ENCODE measurements around the gene MSH6.

The MSH6 gene

DNA sequence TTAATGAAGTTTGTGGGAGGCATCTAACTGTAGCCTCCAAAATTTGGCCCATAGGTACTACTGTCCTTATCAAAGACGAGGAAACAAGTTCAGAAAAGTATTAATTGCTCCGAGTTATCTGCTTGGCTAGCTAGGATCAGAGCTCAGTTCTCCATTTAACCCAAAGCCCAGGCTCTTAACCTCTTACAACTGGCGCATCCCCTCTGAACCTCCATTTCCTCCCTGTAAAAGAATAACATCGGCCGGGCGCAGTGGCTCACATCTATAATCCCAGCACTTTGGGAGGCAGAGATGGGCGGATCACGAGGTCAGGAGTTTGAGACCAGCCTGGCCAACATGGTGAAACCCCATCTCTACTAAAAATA lies 3.5 kb upstream of the MSH6 start:
- no peak for DNase-seq (ENCODE audit: low spot score)

GRCh38 chr2:47782381-47782670 lies 619 bp upstream of the MSH6 start:
- DNase-seq (ENCODE audit: low spot score): no peak

DNA sequence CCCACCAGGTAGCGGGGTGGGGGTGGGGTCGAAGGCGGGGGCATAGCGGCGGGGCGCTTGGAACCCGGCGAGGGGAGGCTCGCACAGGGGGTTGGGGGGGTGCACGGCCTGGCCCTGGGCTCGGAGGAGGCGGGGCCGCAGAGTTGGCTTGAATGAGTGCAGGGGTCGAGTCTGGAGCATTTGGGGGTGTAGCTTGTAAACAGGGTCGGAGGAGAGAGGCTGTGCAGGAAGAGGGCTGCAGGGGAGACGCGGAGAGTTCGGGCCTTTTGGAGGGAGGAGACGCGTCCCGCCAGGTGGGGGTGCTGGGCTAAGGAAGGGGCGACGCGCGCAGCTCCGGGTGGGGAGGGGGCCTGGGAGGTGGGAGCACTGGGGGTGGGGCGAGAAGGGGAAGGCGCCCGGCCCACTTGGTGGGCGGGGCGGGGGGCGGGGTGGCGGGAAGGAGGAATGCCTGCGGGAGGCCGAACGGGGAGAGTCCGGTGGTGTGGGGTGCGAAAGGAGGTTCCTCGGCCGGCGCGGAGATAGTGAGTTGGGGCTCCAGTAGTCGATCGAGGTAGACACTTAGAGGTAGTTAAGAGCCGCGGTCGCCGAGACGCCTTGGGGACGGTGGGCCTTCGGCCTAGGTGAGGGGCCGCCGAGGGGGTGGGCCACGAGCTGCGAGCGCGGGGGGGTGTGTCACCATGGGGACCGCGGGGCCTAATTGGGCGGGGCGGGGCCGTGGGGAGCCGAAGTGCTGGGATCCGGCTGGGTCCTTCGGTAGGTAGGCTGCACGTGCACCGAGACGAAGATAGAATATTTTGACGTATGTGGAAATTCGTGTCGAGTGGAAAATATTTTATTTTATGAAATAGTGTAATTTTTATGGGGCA lies 774 bp downstream of the MSH6 start:
- peak; percentile 60 for DNase-seq (ENCODE audit: low spot score)

- no peak for DNase-seq (ENCODE audit: low spot score)
Observed at GRCh38 chr2:47784352-47784851, 1.5 kb downstream of the MSH6 start.

DNA sequence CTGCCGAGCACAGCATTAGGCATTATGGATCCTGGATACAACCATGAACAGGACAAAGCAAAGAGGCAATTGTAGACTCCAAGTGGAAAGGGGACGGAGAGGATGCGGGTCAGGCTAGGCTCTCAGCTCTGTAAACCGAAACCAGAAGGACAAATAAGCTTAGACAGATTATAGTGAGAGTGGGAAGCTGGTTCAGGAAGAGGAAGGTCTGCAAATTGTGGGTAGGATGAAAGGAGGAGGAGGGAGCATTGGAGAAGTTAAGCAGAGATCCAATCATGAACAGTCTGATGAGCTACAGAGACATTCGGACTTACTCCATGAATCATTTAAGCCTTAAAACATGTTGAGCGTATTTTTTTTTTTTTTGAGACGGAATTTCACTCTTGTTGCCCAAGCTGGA lies 3.0 kb downstream of the MSH6 start:
- DNase-seq (ENCODE audit: low spot score): no peak

DNA sequence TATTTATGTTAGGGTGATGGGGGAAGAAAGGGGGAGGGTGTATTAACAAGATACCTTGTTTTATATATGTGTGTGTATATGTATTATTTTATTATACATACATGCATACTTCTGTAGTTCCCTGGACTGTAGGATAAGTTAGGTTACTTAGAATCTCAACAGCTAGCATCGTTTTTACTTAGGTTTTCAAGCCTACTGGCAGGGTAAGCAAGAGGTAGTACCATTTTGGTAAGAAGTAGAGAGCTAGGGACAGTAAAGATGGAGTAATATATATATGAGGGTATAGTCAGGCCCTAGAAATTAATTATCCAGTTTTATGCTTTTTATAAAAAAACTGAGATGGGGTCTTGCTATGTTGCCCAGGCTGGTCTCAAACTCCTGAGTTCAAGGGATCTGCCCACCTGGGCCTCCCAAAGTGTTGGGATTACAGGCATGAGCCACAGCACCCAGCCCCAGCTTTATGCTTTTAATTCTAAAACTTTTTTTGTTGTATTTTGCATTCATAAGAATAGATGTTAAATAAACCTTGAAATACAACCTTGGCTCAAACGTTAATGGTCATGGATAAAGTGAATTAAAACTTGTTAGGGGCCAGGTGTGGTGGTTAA lies 13.2 kb downstream of the MSH6 start:
- no peak for DNase-seq (ENCODE audit: low spot score)

- DNase-seq (ENCODE audit: low spot score): no peak
Observed at GRCh38 chr2:47798631-47799030, 15.7 kb downstream of the MSH6 start.

- no peak for DNase-seq (ENCODE audit: low spot score)
Observed at GRCh38 chr2:47799031-47799609, 16.2 kb downstream of the MSH6 start.

DNA sequence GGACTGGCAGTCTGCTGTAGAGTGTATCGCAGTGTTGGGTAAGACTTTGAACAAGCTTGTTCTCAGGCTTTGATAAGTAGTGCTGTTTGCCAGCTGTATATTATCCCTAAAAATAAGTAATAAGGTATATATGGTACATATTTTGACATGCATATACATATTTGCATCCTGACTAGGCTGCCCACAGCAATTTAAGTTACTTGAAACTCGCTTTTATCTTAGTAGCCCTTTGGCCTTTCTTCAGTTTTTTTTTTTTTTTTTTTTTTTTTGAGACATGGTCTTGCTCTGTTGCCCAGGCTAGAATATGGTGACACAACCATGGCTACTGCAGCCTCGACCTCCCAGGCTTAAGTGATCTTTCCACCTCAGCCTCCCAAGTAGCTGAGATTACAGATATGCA lies 18.2 kb downstream of the MSH6 start:
- no peak for DNase-seq (ENCODE audit: low spot score)

GRCh38 chr2:47803363-47803762 lies 20.4 kb downstream of the MSH6 start:
- DNase-seq (ENCODE audit: low spot score): no peak

DNA sequence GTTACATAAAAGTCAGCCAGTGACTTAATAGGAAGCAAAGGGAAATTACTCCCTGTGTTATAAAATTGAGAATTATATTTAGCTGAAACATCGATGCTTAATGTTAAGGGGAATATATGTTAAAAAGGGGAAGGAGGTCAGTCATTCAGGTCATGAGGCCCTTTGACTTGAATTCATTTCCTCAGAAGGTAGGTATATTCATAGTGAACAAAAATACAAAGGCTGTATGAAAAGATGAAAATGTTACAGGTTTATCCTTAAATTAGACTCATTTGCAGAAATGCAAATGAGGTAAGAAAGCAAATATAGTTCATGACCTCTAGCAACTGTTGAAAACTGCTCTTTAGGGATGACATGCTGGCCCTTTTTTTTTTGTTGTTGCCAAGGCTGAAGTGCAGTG lies 20.8 kb downstream of the MSH6 start:
- no peak for DNase-seq (ENCODE audit: low spot score)

DNA sequence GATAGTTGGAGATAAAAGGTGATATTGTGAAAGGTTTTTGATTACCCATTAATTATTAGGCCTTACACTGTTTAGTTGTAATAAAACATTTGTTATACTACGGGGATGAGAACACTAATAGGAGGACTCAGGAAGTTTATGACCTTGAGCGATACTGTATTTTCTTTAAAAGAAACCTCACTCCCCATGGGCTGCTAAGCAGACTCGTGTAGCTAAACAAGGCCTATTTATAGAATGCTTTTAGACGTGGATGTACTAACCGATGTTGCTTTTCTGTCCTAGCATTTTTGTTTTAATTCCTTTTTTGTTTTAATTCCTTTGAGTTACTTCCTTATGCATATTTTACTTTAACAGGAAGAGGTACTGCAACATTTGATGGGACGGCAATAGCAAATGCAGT lies 22.9 kb downstream of the MSH6 start:
- no peak for DNase-seq (ENCODE audit: low spot score)

GRCh38 chr2:47808614-47809013 lies 25.7 kb downstream of the MSH6 start:
- no peak for DNase-seq (ENCODE audit: low spot score)

GRCh38 chr2:47809903-47810302 lies 27.0 kb downstream of the MSH6 start:
- no peak for DNase-seq (ENCODE audit: low spot score)

GRCh38 chr2:47810850-47811249 lies 27.9 kb downstream of the MSH6 start:
- no peak for DNase-seq (ENCODE audit: low spot score)

- DNase-seq (ENCODE audit: low spot score): no peak
Observed at GRCh38 chr2:47811668-47812067, 28.7 kb downstream of the MSH6 start.

DNA sequence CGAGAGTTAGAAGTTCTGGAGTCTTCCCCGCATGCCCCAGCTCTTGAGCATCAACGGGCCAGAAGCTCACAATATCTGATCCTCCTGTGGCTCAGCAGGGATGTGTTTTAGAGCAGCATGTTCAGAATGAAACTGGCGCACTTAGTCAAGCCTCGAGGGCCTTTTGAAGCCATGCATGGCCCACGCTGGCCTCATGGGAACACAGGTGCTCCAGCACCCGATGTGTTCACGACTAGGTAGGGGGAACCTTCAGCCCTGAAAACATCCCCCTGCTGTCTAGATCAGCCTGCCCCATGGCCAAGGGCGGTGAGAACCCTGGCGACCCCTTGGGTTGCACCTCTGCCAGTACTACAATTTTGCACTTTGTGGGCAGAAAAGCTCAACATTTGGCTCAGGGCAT lies 32.8 kb downstream of the MSH6 start:
- no peak for DNase-seq (ENCODE audit: low spot score)

DNA sequence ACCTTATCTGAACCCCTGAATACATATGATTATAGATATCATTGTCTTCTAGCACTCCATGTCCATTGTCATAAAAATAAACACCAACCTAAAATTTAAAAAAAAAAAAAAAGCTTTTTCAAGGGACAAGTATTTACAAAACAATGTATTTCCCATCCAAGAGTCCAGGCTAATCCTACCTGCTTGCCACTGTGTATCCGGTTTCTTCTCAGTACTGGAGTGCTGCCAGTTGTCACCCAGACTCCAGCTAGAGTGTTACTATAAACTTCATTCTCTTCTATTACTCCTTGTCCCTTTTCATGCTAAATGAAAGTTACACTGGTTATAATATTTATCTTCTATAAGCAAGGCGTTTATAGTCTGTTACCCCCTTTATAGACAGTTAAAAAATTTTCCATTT lies 35.8 kb downstream of the MSH6 start:
- no peak for DNase-seq (ENCODE audit: low spot score)

GRCh38 chr2:47819834-47820233 lies 36.9 kb downstream of the MSH6 start:
- DNase-seq (ENCODE audit: low spot score): no peak

GRCh38 chr2:47822518-47822917 lies 39.6 kb downstream of the MSH6 start:
- no peak for DNase-seq (ENCODE audit: low spot score)

GRCh38 chr2:47833516-47833968 lies 50.6 kb downstream of the MSH6 start:
- DNase-seq (ENCODE audit: low spot score): no peak

GRCh38 chr2:47838249-47838648 lies 55.3 kb downstream of the MSH6 start:
- no peak for DNase-seq (ENCODE audit: low spot score)

GRCh38 chr2:47838686-47839085 lies 55.7 kb downstream of the MSH6 start:
- no peak for DNase-seq (ENCODE audit: low spot score)
